ENCODE measurements around the gene WASHC2A.
"Not testable (repeated sequence)": the region's sequence is repeated elsewhere in the genome, so short reads cannot be mapped to it uniquely, and the experiment has no call there.

WASHC2A gene, protein sequence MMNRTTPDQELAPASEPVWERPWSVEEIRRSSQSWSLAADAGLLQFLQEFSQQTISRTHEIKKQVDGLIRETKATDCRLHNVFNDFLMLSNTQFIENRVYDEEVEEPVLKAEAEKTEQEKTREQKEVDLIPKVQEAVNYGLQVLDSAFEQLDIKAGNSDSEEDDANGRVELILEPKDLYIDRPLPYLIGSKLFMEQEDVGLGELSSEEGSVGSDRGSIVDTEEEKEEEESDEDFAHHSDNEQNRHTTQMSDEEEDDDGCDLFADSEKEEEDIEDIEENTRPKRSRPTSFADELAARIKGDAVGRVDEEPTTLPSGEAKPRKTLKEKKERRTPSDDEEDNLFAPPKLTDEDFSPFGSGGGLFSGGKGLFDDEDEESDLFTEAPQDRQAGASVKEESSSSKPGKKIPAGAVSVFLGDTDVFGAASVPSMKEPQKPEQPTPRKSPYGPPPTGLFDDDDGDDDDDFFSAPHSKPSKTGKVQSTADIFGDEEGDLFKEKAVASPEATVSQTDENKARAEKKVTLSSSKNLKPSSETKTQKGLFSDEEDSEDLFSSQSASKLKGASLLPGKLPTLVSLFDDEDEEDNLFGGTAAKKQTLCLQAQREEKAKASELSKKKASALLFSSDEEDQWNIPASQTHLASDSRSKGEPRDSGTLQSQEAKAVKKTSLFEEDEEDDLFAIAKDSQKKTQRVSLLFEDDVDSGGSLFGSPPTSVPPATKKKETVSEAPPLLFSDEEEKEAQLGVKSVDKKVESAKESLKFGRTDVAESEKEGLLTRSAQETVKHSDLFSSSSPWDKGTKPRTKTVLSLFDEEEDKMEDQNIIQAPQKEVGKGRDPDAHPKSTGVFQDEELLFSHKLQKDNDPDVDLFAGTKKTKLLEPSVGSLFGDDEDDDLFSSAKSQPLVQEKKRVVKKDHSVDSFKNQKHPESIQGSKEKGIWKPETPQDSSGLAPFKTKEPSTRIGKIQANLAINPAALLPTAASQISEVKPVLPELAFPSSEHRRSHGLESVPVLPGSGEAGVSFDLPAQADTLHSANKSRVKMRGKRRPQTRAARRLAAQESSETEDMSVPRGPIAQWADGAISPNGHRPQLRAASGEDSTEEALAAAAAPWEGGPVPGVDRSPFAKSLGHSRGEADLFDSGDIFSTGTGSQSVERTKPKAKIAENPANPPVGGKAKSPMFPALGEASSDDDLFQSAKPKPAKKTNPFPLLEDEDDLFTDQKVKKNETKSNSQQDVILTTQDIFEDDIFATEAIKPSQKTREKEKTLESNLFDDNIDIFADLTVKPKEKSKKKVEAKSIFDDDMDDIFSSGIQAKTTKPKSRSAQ (N-terminal part only)

DNA sequence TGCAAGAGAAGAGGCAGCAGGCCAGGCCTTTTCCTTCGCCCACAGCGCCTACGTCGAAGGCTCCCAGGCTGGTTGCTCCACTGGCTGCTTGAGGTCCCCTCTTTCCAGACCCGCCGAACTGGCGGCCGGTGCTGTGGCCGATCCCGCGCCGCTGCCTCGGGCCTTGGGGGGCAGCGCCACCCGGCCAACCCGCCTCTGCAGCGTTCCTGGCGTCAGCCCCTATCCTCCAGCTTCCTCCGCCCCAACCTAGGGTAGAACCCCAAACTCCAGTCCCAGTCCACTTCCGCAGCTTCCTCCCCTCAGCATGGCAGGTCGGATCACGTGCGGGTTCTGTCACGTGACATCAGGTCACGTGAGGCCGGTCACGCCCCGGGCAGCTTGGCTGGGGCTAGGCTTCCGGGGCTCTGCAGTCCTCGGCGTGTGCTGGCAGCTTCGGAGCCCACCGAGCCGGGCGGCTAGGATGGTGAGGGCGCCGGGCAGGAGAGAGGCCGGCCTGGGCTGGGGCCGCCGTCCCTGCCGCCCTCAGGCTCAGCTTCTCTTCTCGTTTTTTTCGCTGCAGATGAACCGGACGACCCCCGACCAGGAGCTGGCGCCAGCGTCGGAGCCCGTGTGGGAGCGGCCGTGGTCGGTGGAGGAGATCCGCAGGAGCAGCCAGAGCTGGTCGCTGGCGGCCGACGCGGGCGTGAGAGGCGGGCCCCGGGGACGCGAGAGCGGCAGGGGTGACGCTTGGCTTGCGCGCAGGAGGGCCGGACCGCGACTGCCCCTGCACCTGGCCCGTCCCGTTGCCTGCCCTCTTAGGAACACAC, at the start of gene WASHC2A:
TSS of gene WASHC2A (plus strand) at position 409 of the 806 bp plus-strand sequence. CDS start at position 461, 52 bp downstream.
- peak; percentile 90 for DNase-seq (ENCODE audit: low read depth)

DNA sequence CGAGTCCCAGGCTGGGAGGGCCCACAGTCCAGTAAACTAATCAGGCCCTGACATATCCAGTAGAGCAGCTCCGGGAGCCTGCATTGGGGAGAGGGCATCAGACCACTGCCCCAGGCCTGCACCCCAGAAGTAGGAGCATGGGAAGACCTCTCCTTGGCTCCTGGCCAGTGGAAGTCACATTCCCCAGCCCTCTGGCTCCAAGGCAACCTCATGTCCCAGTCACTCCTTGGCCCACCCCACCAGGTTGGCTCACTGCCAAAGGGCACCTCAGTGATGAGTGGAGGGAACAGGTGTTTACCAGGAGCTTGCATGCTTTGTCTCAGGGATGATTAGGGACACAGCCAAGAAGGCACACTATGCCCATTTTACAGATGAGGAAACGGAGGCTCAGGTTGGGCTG, 48.5 kb upstream of the WASHC2A start:
- not testable (repeated sequence) for DNase-seq (ENCODE audit: low read depth)

GRCh38 chr10:50020451-50021024, 47.2 kb upstream of the WASHC2A start:
- not testable (repeated sequence) for DNase-seq (ENCODE audit: low read depth)

DNA sequence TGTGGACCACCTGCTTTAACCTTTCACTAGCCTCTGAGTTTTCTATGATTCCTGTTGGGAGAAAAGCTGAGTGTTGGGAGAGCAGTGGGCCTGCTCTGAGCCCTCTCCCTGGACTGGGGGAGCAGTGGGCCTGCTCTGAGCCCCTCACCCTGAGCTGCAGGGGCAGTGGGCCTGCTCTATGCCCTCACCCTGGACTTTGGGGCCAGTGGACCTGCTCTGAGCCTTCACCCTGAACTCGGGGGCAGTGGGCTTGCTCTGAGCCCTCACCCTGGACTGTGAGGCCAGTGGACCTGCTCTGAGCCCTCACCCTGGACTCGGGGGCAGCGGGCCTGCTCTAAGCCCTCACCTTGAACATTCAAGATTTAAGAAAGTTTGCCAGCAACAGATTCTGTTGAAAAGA, 46.1 kb upstream of the WASHC2A start:
- DNase-seq (ENCODE audit: low read depth) = no peak

DNA sequence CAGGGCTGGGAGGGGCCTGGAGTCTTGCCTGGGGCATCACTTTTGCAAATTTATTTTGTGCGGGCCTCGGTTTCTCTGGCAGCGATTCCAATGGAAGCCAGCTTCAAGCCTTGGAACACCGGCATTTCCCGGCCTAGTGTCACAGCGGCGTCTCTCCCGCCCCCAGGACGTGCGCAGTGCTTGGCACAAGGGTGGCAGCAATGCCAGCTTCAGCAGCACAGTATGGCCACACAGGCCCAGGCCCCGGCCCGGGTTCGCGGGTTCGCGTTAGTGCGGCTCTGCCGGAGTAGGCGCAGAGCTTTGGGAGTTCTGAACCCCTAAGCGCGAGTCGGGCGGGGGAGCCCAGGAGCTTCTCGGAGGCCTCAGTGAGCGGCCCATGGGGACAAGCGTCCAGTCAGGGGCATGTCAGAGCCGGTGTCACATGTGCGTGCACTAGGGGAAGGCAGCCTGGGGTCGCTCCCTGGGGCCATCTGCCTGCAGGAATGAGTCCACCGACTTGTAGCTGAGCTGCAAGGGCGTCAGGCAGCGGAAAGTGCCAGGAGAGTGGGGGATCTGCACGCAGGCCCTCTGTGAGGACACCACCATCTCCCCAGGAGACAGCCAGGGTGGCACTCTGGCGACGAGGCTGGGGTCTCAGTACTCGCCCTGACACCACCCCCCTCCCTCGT, 42.9 kb upstream of the WASHC2A start:
- DNase-seq (ENCODE audit: low read depth) = not testable (repeated sequence)

- no peak for DNase-seq (ENCODE audit: low read depth)
These were observed 42.1 kb upstream of the WASHC2A start for GRCh38 chr10:50025627-50026026.

GRCh38 chr10:50027195-50027594, 40.6 kb upstream of the WASHC2A start:
- DNase-seq (ENCODE audit: low read depth) = no peak

- DNase-seq (ENCODE audit: low read depth) = no peak
These were observed 34.3 kb upstream of the WASHC2A start for GRCh38 chr10:50033481-50033880.

GRCh38 chr10:50035337-50035736, 32.4 kb upstream of the WASHC2A start:
- DNase-seq (ENCODE audit: low read depth) = not testable (repeated sequence)

DNA sequence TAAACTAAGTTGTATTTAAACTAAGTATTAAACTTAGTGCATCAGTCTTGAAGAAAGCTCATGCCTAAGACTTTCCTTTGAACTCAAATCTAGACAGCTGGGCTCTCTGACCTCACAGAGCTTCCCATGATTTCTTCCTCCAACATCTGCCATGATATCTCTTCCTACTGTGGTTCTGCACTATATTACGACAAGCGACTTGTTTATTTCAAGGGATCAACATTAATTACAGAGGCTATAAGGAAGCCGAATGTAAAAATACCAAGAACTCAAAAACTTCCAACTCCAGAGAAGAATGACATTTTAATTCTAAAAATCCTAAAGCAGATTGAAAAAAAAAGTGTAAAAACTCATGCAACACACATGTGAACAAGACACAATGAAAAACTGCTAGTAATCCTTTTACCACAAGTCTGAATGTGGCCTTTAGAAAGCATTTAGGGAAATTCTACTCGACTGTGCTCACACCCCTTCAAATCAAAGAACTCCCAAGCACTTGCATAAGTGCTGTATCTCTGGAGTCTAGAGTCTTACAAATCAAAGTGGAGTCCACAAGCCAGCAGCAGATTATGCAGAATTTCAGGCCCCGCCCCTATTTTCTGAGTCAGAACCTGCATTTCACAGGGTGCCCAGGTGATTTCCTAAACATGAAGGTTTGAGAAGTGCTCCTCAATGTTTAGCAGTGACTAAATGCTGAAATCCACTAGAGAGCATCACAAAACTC, 22.7 kb upstream of the WASHC2A start:
- DNase-seq (ENCODE audit: low read depth) = no peak

GRCh38 chr10:50046457-50046856, 21.3 kb upstream of the WASHC2A start:
- DNase-seq (ENCODE audit: low read depth) = not testable (repeated sequence)

- DNase-seq (ENCODE audit: low read depth) = not testable (repeated sequence)
These were observed 20.2 kb upstream of the WASHC2A start for GRCh38 chr10:50047594-50047993.

- not testable (repeated sequence) for DNase-seq (ENCODE audit: low read depth)
These were observed 15.6 kb upstream of the WASHC2A start for GRCh38 chr10:50051995-50052660.

DNA sequence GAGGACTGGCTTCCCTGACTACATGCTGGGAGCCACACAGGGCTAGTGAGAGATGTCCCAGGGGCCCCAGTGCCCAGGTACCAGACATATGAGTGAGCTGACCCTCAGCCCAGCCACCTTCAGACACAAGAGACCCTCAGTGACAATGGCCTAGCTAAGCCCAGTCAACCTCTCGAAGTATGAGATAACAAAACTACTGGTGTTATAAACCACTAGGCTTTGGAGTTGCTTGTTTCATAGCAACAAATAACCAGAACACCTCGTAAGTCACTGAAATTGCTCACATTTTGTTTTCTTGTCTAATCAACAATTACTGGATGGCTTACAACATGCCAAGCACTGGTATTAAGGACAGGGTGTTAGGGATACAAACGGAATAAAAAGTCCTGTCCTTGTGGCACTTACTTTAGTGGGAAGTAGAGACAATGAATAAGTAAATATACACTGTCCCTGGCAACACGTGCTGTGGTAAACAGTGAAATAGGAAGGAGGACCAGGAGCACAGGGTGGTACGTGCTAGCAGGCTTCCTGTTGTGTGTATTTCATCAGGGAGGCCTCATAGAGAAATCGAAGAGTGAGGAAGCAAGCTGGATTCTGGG, 14.9 kb upstream of the WASHC2A start:
- not testable (repeated sequence) for DNase-seq (ENCODE audit: low read depth)

DNA sequence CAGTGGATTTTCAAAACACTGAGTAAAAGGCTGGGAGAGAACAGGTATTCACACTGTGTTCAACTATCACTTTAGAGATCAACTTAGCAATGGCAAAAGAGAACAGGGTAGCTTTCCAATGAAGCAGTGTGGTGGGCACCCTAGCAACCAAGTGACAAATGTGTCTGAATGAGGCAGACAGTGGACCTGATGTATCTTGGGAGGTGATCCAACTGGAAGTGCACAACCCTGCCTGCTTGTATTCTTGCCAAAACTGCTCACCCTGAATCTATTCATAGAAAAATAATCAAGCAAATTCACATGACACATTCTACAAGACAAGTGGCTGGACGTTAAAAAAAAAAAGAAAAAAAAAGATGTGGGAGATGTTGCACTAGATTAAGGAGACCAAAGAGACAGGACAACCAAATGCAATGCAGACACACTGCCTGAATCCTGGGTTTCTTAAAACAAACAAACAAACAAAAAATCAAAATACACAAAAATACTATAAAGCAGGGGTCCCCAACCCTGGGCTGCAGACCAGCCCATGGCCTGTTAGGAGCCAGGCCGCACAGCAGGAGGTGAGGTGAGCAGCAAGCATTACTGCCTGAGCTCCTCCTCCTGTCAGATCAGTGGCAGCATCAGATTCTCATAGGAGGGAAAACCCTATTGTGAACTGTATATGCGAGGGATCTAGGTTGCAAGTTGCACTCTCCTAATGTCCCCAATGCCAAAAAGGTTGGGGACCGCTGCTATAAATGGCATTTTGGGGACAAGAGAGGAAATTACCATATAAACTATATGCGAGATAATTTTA, 12.1 kb upstream of the WASHC2A start:
- not testable (repeated sequence) for DNase-seq (ENCODE audit: low read depth)

- DNase-seq (ENCODE audit: low read depth) = not testable (repeated sequence)
These were observed 11.1 kb upstream of the WASHC2A start for GRCh38 chr10:50056654-50057053.

DNA sequence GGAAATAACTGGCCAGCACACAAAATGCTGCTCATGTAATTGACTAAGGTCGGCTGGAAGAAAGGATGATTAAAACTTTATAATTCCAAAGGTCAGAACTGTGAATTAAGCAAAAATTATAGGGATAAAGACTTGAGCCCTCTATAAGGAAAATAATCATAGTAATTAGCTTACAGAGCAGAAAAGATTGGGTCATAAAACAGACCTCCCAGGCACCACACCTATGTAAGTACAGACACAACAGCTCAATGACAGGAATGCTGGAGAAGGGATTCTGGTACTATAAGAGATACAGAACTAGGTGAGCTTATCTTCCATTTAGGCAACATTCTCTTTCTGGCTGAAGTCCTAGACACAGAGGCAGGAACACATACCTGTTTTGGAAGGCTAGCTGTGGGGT, 9.0 kb upstream of the WASHC2A start:
- not testable (repeated sequence) for DNase-seq (ENCODE audit: low read depth)

DNA sequence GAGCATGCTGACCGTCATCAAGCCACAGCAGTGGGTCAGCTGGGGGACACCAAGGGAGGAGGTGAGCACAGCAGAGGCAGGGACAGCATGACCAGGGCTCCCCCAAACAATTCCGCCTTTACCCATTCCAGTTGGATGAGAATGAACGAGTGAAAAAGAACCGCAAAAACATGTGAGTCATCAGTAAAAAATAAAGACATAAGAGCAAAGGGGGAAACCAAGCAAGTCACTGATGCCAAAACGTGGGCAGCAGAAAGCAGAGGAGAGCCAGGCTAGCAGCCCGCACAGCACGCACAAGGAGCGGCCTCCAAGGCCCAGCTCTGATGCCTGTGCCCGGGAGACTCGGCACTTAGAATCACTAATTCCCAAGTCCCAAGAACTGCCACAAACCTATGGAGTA, 7.8 kb upstream of the WASHC2A start:
- not testable (repeated sequence) for DNase-seq (ENCODE audit: low read depth)

Data from activated T-cell treated with anti-CD3 and anti-CD28 coated beads for 1 hour (primary cell).